Activated naive CD4-positive, alpha-beta T cell treated with Interleukin-2 at 50 U/mL for 16 hours (primary cell): ENCODE results near the gene HPS6.
A peak's percentile ranks its signal among the peaks of the same experiment; 100 is the strongest.

Source experiments
- DNase-seq: peaks from one replicate; pipeline ENCODE4 v3.0.0-alpha.2; 2020

HPS6 gene

GRCh38 chr10:102069071-102069470 lies 3.9 kb downstream of the HPS6 start:
- DNase-seq = no peak

- DNase-seq = peak; percentile 81
These were observed 7.8 kb downstream of the HPS6 start for GRCh38 chr10:102072673-102073527.

GRCh38 chr10:102083541-102083940 lies 18.4 kb downstream of the HPS6 start:
- no peak for DNase-seq

- DNase-seq = no peak
These were observed 20.2 kb downstream of the HPS6 start for GRCh38 chr10:102085336-102085735.

- DNase-seq = no peak
These were observed 21.0 kb downstream of the HPS6 start for GRCh38 chr10:102086196-102086595.

- DNase-seq = no peak
These were observed 25.6 kb downstream of the HPS6 start for GRCh38 chr10:102090772-102091171.

GRCh38 chr10:102096449-102096848 lies 31.3 kb downstream of the HPS6 start:
- DNase-seq = no peak

GRCh38 chr10:102101152-102101551 lies 36.0 kb downstream of the HPS6 start:
- no peak for DNase-seq

- no peak for DNase-seq
These were observed 37.3 kb downstream of the HPS6 start for GRCh38 chr10:102102421-102102820.

GRCh38 chr10:102106998-102107397 lies 41.8 kb downstream of the HPS6 start:
- no peak for DNase-seq

- no peak for DNase-seq
These were observed 44.3 kb downstream of the HPS6 start for GRCh38 chr10:102109166-102110116.

- no peak for DNase-seq
These were observed 46.1 kb downstream of the HPS6 start for GRCh38 chr10:102111276-102111675.

- no peak for DNase-seq
These were observed 47.2 kb downstream of the HPS6 start for GRCh38 chr10:102112210-102112817.

GRCh38 chr10:102113261-102113955 lies 48.3 kb downstream of the HPS6 start:
- DNase-seq = no peak

GRCh38 chr10:102113956-102114857 lies 49.1 kb downstream of the HPS6 start:
- no peak for DNase-seq

GRCh38 chr10:102114861-102115618 lies 49.9 kb downstream of the HPS6 start:
- peak; percentile 87 for DNase-seq

- DNase-seq = no peak
These were observed 50.6 kb downstream of the HPS6 start for GRCh38 chr10:102115775-102116174.

GRCh38 chr10:102116656-102117055 lies 51.5 kb downstream of the HPS6 start:
- no peak for DNase-seq
